SK-N-SH treated with all-trans-retinoic acid at 6 μM for 48 hours (cell line): ENCODE results near the gene LMBR1.

Source experiments
- ATAC-seq: fragments of 200-7000 bp; cut with Tn5 transposase; 3 replicates; pipeline ENCODE4 v1.9.1; 2020; ENCODE audit warnings: mild to moderate bottlenecking, moderate library complexity
- ARNTL ChIP-seq: fragments of 450-650 bp; formaldehyde crosslinking; IDR thresholded peaks from 2 replicates; pipeline ENCODE4 v1.5.0; 2020; ENCODE audit warnings: low read depth, mild to moderate bottlenecking, moderate library complexity, borderline replicate concordance
- BACH2 ChIP-seq: fragments of 250-450 bp; sonication (Bioruptor Pico); IDR thresholded peaks from 2 replicates; pipeline ENCODE4 v1.9.0; 2021; ENCODE audit warnings: mild to moderate bottlenecking, borderline replicate concordance
- CREB5 ChIP-seq: fragments of 250-450 bp; sonication (Bioruptor Pico); IDR thresholded peaks from 2 replicates; pipeline ENCODE4 v1.5.1; 2020; ENCODE audit warnings: low read depth, mild to moderate bottlenecking, moderate library complexity
- CSDC2 ChIP-seq: fragments of 250-450 bp; sonication (Bioruptor Pico); IDR thresholded peaks from 2 replicates; pipeline ENCODE4 v1.5.0; 2020; ENCODE audit warnings: mild to moderate bottlenecking, moderate library complexity
- GLIS3 ChIP-seq: fragments of 250-450 bp; sonication (Bioruptor Pico); IDR thresholded peaks from 2 replicates; pipeline ENCODE4 v1.5.0; 2020; ENCODE audit warnings: mild to moderate bottlenecking, moderate library complexity
- ISL1 ChIP-seq: fragments of 250-450 bp; sonication (Bioruptor Pico); IDR thresholded peaks from 2 replicates; pipeline ENCODE4 v2.1.2; 2022; ENCODE audit warnings: mild to moderate bottlenecking, moderate library complexity
- OSR1 ChIP-seq: fragments of 250-450 bp; sonication (Bioruptor Pico); IDR thresholded peaks from 2 replicates; pipeline ENCODE4 v1.8.0; 2022; ENCODE audit warnings: moderate library complexity, mild to moderate bottlenecking, inconsistent platforms
- POU6F1 ChIP-seq: fragments of 250-450 bp; sonication (Bioruptor Pico); IDR thresholded peaks from 2 replicates; pipeline ENCODE4 v1.8.0; 2021; ENCODE audit warnings: low read depth, mild to moderate bottlenecking, moderate library complexity, borderline replicate concordance
- RARB ChIP-seq: fragments of 250-450 bp; sonication (Bioruptor Pico); IDR thresholded peaks from 2 replicates; pipeline ENCODE4 v1.8.0; 2021; ENCODE audit warnings: mild to moderate bottlenecking, moderate library complexity
- SNAI2 ChIP-seq: fragments of 250-450 bp; sonication (Bioruptor Pico); IDR thresholded peaks from 2 replicates; pipeline ENCODE4 v1.5.0; 2020; ENCODE audit warnings: mild to moderate bottlenecking, moderate library complexity
- TCF4 ChIP-seq: fragments of 250-450 bp; sonication (Bioruptor Pico); IDR thresholded peaks from 2 replicates; pipeline ENCODE4 v1.8.0; 2021; ENCODE audit warnings: mild to moderate bottlenecking, moderate library complexity, borderline replicate concordance
- TOX ChIP-seq: fragments of 250-450 bp; sonication (Bioruptor Pico); IDR thresholded peaks from 2 replicates; pipeline ENCODE4 v1.8.0; 2021; ENCODE audit warnings: mild to moderate bottlenecking, moderate library complexity, borderline replicate concordance
- ZC3H10 ChIP-seq: fragments of 250-450 bp; sonication (Bioruptor Pico); IDR thresholded peaks from 2 replicates; pipeline ENCODE4 v1.5.1; 2021; ENCODE audit warnings: mild to moderate bottlenecking, moderate library complexity
- ZFP3 ChIP-seq: fragments of 250-450 bp; sonication (Bioruptor Pico); IDR thresholded peaks from 2 replicates; pipeline ENCODE4 v1.5.0; 2020; ENCODE audit warnings: mild to moderate bottlenecking, moderate library complexity
- ZFP30 ChIP-seq: fragments of 450-650 bp; formaldehyde crosslinking; IDR thresholded peaks from 2 replicates; pipeline ENCODE4 v1.5.0; 2022; ENCODE audit warnings: mild to moderate bottlenecking, moderate library complexity
- ZNF70 ChIP-seq: fragments of 450-650 bp; formaldehyde crosslinking; IDR thresholded peaks from 2 replicates; pipeline ENCODE4 v1.5.0; 2020; ENCODE audit warnings: mild to moderate bottlenecking, moderate library complexity
- TF ChIP-seq, protein P1 (sequence below): fragments of 250-450 bp; sonication (Bioruptor Pico); IDR thresholded peaks from 2 replicates; pipeline ENCODE4 v1.8.0; 2020; ENCODE audit warnings: mild to moderate bottlenecking, moderate library complexity, borderline replicate concordance
- TF ChIP-seq, protein P2 (sequence below): fragments of 250-450 bp; sonication (Bioruptor Pico); IDR thresholded peaks from 2 replicates; pipeline ENCODE4 v1.5.0; 2020; ENCODE audit warnings: mild to moderate bottlenecking, moderate library complexity

LMBR1 gene

GRCh38 chr7:156778668-156779067, 114.3 kb downstream of the LMBR1 start (continued):
- TF ChIP-seq POU6F1 (CRISPR knock-in tag) (no peak; the same call in 1 of the 2 replicates), ARNTL (CRISPR knock-in tag) (no peak), ISL1 (CRISPR knock-in tag) (no peak; the same call in 1 of the 2 replicates), GLIS3 (CRISPR knock-in tag) (no peak)

DNA sequence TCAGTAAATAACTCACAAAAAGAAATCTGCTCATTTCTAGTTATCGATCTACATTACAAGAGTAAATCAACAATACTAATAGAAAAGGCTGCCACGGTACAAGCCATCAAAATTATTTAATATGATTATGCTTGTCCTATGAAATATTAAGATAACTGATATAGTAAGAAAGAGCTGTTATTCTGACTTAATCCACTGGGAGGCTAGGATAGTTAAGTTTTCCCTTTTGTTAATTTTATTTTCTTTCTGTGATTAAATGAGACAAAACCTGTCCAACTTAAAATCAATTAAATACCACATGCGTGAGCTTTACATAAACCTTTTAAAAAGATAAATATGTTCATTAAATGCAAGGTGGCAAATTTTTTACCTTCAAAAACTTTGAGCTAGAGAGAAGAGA, 114.8 kb downstream of the LMBR1 start:
- ATAC-seq: peak; percentile 71

GRCh38 chr7:156777364-156778069, 115.5 kb downstream of the LMBR1 start:
- TF ChIP-seq BACH2 (CRISPR knock-in tag): no peak
- TF ChIP-seq CSDC2: no peak
- TF ChIP-seq ARNTL (CRISPR knock-in tag): no peak
- no peak for TF ChIP-seq TOX
- no peak for TF ChIP-seq ZFP3
- TF ChIP-seq ZFP30: no peak
- no peak for TF ChIP-seq POU6F1 (CRISPR knock-in tag)
- no peak for TF ChIP-seq ZNF70 (CRISPR knock-in tag)
- no peak for TF ChIP-seq OSR1 (CRISPR knock-in tag)
- no peak for TF ChIP-seq ISL1 (CRISPR knock-in tag)
- TF ChIP-seq CREB5 (CRISPR knock-in tag): no peak
- no peak for TF ChIP-seq RARB (CRISPR knock-in tag)
- no peak; the same call in 2 of the 3 replicates for ATAC-seq

More for the DNA sequence above, 114.8 kb downstream of the LMBR1 start:
- TF ChIP-seq ARNTL (CRISPR knock-in tag): no peak

DNA sequence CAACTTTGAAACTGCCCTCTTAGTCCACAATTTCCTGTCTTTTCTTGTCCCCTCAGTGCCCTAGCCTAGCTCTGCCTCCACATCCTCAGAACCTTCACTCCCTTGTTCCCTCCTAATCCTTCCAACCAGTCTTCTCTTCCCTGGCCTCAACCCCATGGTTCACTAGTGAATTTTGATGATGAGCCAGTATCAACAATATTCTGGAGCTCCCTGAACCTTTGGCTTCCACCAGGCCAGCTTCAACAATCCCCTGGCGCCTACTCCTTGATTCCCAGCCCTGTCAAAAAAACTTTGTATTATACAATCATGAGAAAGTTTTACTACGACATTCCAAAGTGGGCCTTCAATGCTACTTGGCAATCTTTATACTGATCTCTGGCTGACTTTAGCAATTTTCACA, 116.5 kb downstream of the LMBR1 start:
- ATAC-seq: no peak
- TF ChIP-seq ARNTL (CRISPR knock-in tag) (no peak), TOX (no peak), TCF4 (no peak), GLIS3 (CRISPR knock-in tag) (no peak), CREB5 (CRISPR knock-in tag) (no peak), SNAI2 (CRISPR knock-in tag) (no peak), BACH2 (CRISPR knock-in tag) (no peak), ZFP30 (no peak), RARB (CRISPR knock-in tag) (no peak), ZC3H10 (CRISPR knock-in tag) (no peak), ZFP3 (no peak)
- TF ChIP-seq, protein P1, sequence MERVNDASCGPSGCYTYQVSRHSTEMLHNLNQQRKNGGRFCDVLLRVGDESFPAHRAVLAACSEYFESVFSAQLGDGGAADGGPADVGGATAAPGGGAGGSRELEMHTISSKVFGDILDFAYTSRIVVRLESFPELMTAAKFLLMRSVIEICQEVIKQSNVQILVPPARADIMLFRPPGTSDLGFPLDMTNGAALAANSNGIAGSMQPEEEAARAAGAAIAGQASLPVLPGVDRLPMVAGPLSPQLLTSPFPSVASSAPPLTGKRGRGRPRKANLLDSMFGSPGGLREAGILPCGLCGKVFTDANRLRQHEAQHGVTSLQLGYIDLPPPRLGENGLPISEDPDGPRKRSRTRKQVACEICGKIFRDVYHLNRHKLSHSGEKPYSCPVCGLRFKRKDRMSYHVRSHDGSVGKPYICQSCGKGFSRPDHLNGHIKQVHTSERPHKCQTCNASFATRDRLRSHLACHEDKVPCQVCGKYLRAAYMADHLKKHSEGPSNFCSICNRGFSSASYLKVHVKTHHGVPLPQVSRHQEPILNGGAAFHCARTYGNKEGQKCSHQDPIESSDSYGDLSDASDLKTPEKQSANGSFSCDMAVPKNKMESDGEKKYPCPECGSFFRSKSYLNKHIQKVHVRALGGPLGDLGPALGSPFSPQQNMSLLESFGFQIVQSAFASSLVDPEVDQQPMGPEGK (CRISPR knock-in tag): no peak
- TF ChIP-seq, protein P2, sequence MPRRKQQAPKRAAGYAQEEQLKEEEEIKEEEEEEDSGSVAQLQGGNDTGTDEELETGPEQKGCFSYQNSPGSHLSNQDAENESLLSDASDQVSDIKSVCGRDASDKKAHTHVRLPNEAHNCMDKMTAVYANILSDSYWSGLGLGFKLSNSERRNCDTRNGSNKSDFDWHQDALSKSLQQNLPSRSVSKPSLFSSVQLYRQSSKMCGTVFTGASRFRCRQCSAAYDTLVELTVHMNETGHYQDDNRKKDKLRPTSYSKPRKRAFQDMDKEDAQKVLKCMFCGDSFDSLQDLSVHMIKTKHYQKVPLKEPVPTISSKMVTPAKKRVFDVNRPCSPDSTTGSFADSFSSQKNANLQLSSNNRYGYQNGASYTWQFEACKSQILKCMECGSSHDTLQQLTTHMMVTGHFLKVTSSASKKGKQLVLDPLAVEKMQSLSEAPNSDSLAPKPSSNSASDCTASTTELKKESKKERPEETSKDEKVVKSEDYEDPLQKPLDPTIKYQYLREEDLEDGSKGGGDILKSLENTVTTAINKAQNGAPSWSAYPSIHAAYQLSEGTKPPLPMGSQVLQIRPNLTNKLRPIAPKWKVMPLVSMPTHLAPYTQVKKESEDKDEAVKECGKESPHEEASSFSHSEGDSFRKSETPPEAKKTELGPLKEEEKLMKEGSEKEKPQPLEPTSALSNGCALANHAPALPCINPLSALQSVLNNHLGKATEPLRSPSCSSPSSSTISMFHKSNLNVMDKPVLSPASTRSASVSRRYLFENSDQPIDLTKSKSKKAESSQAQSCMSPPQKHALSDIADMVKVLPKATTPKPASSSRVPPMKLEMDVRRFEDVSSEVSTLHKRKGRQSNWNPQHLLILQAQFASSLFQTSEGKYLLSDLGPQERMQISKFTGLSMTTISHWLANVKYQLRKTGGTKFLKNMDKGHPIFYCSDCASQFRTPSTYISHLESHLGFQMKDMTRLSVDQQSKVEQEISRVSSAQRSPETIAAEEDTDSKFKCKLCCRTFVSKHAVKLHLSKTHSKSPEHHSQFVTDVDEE (CRISPR knock-in tag): no peak
- TF ChIP-seq, all 23 proteins: peak for 0
